NCI-H82 (cell line): ENCODE results near the gene STUM.

Source experiments
- DNase-seq: peaks from one replicate; lab custom pipeline; 2025; lab: John Stamatoyannopoulos, UW

Gene STUM

DNA sequence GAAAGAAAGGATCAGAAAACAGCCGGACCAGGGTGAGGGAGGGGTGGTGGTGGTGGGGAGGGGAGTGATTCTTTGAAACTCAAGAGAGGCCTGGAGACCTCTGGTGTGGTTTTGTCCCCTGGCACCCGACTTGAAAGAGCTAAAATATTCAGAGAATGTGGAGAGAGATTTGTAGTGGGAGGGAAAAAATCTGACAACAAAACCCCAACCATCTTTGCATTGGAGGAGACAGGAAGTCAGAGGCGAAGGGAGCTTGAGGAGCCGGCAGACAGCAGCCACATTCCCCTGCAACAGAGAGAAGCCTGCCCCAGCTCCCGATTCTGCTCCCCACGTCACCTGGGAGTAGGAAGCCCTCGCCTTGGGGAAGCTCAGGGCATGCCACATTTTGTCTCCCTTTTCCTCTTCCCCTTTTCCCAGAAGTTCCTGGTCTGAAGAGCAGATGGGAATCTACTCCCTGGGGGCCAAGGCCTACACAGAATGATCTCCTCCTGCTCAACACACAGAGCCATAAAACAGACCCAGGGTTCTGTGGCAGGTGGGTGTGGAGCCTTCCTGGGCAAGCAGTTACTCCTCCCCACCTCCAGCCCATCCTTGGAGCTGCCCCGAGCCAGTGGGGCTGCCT, 105.6 kb downstream of the STUM start:
- DNase-seq: peak; percentile 76

DNA sequence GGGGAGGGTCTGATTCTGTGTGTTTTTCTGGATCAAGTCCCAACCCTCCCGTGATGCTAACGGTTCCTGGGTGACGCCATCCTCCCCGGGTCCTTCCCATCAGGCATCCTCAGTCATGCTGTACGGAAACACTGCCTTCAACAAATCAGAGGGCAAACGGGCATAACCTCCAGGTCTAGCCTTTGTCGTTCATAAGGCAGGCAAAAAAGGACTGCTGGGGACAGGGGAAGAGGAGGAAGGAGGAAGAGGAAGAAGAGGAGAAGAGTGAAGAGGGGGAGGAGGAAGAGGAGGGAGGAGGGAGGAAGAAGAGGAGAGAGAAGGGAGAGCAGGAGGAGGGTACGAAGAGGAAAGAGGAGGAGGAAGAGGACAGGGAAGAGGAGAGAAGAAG, 106.1 kb downstream of the STUM start:
- no peak for DNase-seq

DNA sequence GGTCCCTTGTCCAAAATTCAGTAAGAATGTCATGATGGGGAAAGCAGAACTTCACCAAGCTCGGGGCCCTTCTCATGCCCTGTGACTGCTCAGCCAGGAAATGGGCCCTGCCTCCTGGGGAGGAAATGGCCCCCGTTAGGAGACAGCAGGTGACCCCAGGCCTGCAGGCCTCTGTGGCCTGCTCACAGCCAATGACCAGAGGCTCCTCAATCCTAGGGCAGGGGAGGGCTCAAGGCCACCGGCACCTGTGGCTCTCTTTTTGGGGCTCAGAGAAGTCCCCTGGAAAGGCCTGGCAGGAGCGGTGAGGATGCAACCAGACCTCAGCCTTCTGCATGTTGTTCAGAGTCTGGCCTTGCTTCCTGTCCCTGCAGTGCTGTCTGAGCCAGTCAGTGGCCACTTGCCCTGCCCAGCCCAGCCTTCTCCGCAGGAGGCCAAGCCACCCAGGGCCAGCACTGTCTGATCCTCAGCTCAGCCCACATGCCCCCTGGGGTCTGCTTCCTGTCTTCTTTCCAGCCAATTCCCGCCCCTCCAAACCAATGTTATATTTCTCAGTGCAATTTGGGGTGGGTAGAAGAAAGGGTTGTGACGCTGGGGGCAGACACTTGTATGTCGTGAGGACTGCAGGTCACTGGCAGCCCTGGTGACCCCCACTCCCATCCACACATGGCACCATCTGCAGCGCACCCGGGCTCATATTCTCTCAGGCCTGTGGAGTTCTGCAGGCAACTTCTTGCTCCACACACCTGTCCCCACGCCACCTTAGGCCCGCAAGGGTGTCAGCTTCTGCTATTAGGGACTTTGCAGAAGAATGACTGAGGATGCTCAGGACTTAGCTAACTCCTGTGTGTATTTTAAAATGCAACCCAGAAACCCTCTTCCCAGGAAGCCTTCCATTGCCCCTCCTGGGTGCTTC, 106.9 kb downstream of the STUM start:
- DNase-seq: no peak

DNA sequence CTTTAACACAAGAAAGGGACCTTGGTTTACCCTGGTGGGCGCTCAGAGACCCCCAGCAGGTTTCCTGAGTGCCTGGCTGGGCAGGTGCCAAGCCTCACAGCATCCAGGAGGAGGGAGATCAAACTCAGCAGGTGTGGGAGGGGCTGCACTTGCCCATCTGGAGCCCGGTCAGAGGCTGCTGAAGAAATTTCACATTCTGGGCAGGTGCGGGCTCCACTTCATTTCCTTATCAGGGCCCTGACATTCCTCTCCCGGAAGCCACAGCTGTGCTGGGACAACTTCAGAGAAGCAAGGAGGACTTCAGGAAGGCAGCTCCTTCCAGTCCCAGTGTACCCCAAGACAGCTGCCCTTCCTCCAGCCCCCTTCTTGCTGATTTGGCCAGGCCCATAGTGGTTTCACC, 107.6 kb downstream of the STUM start:
- no peak for DNase-seq

DNA sequence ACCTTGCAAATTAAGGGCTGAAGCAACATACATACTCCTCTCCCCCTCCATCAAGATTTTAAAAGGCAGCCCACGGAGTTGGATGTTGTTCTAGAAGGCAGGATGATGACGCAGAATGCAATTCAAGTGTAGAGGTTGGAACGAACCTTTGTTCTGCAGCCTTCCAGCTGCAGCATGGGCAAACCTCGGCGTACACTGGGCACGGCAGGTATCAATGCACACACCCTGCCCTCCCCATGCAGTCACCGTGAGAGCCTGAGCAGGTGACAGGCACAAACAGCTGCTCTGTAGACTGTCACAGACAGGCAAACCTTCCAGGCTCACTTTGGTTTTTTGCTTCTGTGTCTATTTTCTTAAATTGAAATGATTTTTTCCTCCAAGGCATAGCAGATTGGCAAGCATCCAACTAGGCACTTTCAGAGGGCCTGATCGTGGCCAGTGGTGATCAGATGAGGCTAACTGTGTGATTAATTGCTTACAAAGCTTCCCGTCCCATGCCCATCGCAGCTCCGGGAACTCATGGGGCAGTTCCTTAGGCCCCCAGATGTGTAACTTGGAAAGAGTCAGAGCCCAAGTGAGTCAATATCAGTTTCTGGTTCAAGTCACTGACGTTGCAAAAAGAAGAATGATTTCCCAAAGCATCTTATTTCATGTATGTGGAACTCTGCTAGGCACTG, 108.2 kb downstream of the STUM start:
- no peak for DNase-seq

DNA sequence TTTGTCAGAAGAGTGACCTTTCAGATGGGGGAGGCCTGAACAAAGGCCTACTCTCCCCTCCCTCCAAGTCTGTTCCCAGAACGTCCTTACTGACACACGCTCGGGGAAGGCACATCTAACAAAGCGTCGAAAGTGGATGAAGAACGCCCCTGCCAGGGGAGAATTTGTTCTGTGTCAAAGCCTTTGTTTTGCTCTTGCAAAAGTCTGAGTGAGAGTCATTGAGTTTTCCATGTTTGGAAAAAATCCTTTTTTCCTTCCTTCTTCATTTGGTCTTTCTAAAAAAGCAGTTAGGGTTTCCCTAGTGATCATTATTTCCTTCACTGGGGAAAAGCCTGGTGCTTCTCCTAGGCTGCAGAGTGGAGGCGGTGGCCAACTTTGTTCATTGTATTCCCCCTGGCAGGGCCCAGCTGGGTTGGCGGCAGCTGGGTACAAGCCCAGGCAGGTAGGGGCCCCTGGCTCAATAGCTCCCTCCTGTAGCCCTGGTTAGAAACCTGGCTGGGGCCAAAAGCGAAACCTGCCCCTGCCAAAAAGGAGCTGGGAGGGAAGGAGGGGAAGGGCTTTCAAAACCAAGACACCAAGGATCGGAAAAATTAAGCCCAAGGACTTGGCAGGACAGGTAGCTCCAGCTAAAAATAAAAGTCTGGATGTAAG, 109.5 kb downstream of the STUM start:
- no peak for DNase-seq

DNA sequence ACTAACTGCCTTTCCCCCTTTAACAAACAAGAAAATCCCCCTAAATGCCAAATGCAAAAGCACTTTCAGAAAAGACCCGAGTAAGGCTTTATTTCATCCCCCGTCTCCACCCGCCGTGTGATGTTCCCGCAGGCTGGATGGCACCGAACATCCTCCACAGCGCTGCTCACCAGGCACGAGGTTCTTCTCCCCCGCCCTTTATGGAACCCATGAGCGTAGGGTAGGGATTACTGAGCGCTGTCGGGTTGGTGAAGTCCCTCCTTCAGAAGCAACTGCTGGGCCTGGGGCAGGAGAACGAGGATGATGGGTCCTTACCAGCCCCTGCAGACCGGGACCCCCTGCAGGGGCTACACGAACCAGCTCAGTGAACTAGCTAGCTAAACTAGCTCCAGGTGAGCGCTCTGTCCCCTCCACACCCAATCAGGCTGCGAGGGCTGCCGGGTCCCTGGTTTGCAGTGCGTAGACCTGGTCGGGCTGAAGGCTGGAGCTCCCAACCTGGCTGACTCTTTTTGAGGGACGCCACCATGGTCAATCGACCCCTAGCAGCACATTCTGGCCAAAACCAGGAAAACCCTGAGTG, 110.1 kb downstream of the STUM start:
- DNase-seq: no peak
